Measurements from ENCODE around the gene HTR3A.
"Not testable (repeated sequence)": the region's sequence is repeated elsewhere in the genome, so short reads cannot be mapped to it uniquely, and the experiment has no call there.

HTR3A gene

DNA sequence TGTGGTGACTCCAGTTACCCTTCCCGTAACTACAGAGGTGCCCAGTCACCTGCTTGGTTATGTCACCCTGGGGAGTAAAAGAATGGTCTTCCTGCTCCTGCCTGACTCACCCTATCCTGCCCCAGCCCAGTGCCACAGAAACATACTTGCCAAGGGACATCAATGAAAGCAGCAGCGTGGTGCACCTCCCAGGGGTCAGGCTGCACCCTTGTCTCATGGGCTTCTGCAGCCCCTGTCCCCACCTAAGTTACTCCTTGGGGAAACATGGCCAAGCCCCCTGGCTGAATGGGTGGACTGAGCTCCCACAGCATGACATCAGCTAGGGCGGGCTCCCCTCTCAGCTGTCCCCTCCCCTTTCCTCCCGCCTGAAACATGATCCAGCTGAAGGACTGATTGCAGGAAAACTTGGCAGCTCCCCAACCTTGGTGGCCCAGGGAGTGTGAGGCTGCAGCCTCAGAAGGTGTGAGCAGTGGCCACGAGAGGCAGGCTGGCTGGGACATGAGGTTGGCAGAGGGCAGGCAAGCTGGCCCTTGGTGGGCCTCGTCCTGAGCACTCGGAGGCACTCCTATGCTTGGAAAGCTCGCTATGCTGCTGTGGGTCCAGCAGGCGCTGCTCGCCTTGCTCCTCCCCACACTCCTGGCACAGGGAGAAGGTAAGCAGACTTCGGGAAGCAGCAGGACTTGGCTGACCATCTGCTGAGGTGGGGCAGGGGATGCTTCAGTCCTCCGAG, at the start of gene HTR3A:
Gene HTR3A (plus strand): TSS at position 368 of the 730 bp plus-strand sequence. CDS start 218 bp downstream, at position 586.
- DNase-seq (ENCODE audit: low read depth in 2 of 2, low spot score in 1 of 2), result no peak

GRCh38 chr11:113926273-113927197, 48.4 kb upstream of the HTR3A start:
- DNase-seq (ENCODE audit: low read depth in 2 of 2, low spot score in 1 of 2), result no peak

DNA sequence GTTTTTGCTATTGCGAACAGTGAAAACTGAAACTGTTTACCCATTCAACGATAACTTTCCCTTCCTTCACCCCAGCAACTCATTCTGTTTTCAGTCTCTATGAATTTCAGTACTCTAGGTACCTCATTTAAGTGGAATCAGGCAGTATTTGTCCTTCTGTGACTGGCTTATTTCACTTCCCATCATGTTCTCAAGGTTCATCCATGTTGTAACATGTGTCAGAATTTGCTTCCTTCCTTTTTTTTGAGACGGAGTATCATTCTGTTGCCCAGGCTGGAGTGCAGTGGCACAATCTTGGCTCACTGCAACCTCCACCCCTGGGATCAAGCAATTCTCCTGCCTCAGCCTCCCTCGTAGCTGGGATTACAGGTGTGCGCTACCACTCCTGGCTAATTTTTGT, 46.6 kb upstream of the HTR3A start:
- no peak for DNase-seq (ENCODE audit: low read depth in 2 of 2, low spot score in 1 of 2)

- DNase-seq (ENCODE audit: low read depth in 2 of 2, low spot score in 1 of 2), result no peak
Observed at GRCh38 chr11:113932788-113933187, 42.1 kb upstream of the HTR3A start.

DNA sequence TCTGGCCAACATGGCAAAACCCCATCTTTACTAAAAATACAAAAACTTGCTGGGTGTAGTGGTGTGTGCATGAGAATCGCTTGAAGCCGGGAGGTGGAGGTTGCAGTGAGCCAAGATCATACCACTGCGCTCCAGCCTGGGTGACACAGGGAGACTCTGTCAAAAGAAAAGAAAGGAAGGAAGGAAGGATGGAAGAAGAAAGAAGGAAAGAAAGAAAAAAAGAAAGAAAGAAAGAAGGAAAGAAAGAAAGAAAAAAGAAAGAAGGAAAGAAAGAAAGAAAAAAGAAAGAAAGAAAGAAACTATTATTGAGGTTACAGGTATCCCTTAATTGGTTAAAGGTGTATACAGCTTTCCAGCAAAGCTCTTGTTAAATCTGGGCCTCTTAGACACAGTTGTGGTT, 40.7 kb upstream of the HTR3A start:
- DNase-seq (ENCODE audit: low read depth in 2 of 2, low spot score in 1 of 2), result not testable (repeated sequence)

- DNase-seq (ENCODE audit: low read depth in 2 of 2, low spot score in 1 of 2), result no peak
Observed at GRCh38 chr11:113934761-113935160, 40.1 kb upstream of the HTR3A start.

GRCh38 chr11:113935858-113936257, 39.0 kb upstream of the HTR3A start:
- DNase-seq (ENCODE audit: low read depth in 2 of 2, low spot score in 1 of 2), result no peak

DNA sequence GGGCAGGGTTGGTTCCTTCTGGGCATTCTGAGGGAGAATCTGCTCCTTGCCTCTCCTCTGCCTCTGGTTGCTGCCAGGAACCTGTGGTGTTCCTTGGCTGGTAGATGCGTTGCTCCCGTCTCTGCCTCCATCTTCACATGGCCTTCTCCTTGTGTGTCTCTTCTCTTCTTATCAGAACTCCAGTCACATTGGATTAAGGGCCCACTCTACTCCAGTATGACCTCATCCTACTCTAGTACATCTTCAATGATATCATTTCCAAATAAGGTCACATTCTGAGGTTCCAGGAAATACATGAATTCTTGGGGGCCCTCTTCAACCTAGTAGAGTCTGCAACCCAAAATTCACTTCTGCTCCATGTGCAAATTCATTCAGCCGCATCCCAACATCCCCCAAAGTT, 37.0 kb upstream of the HTR3A start:
- DNase-seq (ENCODE audit: low read depth in 2 of 2, low spot score in 1 of 2), result no peak

DNA sequence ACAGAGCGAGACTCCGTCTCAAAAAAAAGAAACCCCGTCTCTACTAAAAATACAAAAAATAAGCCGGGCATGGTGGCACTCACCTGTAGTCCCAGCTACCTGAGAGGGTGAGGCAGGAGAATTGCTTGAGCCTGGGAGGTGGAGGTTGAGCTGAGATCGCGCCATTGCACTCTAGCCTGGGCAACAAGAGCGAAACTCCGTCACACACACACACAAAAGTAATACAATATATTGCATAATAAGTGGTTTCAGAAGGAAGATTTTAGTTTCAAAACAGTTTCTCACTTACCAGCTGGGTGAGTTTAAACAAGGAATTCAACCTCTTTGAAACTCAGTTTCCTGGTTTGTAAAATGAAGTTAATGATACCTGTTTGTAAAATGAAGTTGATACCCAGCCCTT, 32.7 kb upstream of the HTR3A start:
- no peak for DNase-seq (ENCODE audit: low read depth in 2 of 2, low spot score in 1 of 2)

- not testable (repeated sequence) for DNase-seq (ENCODE audit: low read depth in 2 of 2, low spot score in 1 of 2)
Observed at GRCh38 chr11:113946162-113946561, 28.7 kb upstream of the HTR3A start.

DNA sequence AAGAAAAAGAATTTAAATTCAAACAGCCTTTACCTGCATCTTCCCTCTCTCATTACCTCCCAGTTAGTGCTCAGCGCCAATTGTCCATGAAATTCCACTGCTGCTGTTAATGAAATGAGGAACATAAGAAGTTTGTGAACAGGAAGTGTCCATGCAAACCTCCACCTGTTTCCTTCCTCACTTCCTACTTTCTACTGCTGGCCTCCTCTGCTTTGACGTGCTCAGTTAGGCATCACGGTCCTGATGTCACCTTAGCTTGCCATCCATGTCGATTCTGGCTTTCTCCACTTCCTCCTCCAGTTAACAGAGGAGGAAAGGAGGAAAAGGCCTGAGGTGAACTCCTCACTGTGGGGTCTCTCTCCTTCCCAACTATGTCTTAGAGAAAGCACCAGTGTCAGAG, 26.9 kb upstream of the HTR3A start:
- no peak for DNase-seq (ENCODE audit: low read depth in 2 of 2, low spot score in 1 of 2)

DNA sequence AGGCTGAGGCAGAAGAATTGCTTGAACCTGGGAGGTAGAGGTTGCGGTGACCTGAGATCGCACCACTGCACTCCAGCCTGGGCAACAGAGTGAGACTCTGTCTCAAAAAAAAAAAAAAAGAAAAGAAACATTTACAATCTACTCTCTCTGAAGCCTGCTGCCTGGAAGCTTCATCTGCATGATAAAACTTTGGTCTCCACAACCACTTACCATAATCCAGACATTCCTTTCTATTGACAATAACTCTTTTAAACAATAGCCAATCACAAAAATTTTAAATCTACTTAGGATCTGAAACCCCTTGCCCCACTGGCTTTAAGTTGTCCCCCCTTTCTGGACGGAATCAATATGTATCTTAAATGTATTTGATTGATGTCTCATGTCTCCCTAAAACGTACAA, 25.0 kb upstream of the HTR3A start:
- no peak for DNase-seq (ENCODE audit: low read depth in 2 of 2, low spot score in 1 of 2)

DNA sequence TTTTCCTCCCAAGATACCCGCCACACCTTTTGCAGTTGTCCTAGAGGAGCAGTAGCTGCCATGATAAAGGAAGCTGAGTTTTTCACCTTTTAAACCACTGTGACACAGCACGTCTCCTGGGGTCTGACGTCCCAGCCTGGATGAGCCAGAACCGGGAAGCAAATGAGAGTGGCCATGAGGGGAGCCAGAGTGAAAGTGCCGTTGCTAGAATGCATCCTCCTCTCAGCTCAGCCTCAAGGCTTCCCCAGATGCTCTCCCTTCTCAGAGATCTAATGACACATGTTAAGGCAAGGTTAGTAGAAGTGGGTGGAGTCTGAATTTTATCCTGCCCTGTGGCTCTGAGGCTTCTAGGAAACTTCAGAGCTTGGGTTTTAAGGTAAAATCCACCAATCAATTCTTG, 23.4 kb upstream of the HTR3A start:
- DNase-seq (ENCODE audit: low read depth in 2 of 2, low spot score in 1 of 2), result no peak

DNA sequence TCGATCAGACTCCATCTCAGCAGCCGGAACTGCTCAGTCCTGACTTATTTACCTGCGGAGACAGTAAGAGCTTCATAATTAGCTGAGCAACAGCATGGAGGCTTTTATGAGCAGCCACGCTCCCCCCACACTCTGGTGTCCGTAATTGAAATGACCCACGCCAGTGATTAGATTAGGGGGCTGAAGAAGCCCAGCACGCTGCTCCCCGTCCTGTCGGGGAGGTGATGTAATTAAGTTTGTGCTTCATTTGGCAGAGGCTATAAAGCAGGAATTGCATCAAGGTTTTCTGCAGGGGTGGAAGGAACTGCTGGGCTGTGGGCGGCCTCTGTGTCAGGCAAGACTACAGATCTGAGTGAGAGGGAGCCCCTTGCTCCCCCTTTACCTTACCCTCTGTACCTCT, 22.8 kb upstream of the HTR3A start:
- DNase-seq (ENCODE audit: low read depth in 2 of 2, low spot score in 1 of 2), result no peak

GRCh38 chr11:113952588-113952987, 22.3 kb upstream of the HTR3A start:
- DNase-seq (ENCODE audit: low read depth in 2 of 2, low spot score in 1 of 2), result no peak

DNA sequence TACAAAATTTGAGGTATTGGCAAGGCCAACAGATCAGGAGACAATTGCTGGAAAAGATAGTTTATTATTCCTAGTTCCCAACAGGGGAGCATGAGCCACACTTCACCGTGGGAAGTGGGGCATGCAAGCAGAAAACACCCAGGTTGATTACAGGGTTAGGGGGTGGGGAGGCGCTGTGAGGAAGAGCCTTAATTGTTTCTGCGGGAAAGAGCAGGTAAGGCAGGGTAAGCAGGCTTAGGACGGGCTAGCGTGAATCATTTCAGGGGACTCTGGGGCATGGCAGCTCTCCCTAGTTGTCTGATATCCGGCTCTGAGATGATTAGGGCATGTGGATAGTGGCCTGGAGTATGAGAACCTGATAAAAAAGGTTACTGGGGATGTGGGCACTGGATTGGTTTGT, 20.7 kb upstream of the HTR3A start:
- no peak for DNase-seq (ENCODE audit: low read depth in 2 of 2, low spot score in 1 of 2)

GRCh38 chr11:113956986-113957385, 17.9 kb upstream of the HTR3A start:
- no peak for DNase-seq (ENCODE audit: low read depth in 2 of 2, low spot score in 1 of 2)

DNA sequence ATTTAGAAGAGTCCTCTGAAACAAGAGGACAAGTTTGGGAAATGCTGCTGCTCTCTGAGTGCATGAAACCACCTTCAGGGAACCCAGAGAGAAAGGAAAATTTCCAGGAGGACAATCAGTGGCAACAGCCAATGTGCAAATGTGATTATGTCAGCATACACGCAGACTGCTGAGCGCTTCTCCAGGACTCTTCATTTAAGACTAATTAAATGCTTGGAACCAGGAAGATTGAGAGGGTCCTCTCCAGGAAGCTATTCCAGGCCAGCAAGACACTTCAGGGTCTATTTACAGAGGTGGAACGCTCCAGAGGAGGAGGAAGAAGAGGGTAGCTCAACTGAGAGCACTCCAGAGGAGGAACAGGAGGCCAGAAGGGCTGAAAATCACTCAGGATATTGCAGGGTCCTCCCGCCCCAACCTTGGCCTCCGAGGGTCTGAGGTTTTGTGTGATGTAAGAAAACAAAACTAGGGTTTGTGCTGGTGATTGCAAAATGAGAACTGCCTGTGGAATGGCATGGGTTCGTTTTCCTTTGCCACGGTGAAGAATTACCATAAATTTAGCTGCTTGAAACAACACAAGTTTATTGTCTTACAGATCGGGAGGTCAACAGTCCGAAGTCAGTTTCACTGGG, 14.1 kb upstream of the HTR3A start:
- DNase-seq (ENCODE audit: low read depth in 2 of 2, low spot score in 1 of 2), result no peak

- DNase-seq (ENCODE audit: low read depth in 2 of 2, low spot score in 1 of 2), result no peak
Observed at GRCh38 chr11:113967361-113967760, 7.5 kb upstream of the HTR3A start.

GRCh38 chr11:113971506-113972195, 3.3 kb upstream of the HTR3A start:
- DNase-seq (ENCODE audit: low read depth in 2 of 2, low spot score in 1 of 2), result no peak

DNA sequence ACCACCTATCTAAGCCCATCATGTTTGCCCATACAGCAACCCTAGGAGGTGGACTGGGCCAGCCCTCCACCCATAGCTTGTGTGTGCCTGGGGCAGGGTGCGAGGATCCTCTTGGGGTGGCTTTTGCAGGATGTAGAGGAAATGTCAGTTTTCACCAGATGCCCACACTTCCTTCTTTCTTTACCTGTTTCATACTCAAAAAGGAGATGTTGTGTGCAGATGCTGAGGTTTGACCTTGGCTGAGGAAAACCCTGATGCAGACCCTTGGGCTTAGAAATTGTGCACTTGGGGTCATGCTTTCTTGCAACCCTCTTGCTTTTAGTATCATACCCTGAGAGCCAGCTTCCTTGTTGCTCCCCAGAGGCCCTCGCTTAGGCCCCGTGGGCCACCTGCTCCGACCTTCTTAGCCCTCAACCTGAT, 2.2 kb downstream of the HTR3A start:
- DNase-seq (ENCODE audit: low read depth in 2 of 2, low spot score in 1 of 2), result no peak
